Parathyroid adenoma (tissue), 2 donors: Measurements from ENCODE around the gene MBD3L4.
"Not testable (repeated sequence)": the region's sequence is repeated elsewhere in the genome, so short reads cannot be mapped to it uniquely, and the experiment has no call there.

Experiments used
- H2AFZ ChIP-seq: fragments of 300-600 bp; sonication (generic); one replicate; pipeline ENCODE4 v1.7.0; 2017; ENCODE audit warnings: antibody characterized with exemption, mild to moderate bottlenecking
- H3K27ac ChIP-seq: fragments of 300-600 bp; sonication (generic); one replicate; pipeline ENCODE4 v1.7.0; 2017
- H3K27me3 ChIP-seq: fragments of 300-600 bp; sonication (generic); one replicate; pipeline ENCODE4 v1.7.0; 2017; ENCODE audit warnings: low read length; ENCODE audit not compliant: control insufficient read depth, insufficient read depth
- H3K36me3 ChIP-seq: fragments of 300-600 bp; sonication (generic); one replicate; pipeline ENCODE4 v1.7.0; 2017; ENCODE audit warnings: low read length; ENCODE audit not compliant: control insufficient read depth, insufficient read depth
- H3K4me1 ChIP-seq: fragments of 300-600 bp; sonication (generic); one replicate; pipeline ENCODE4 v1.7.0; 2017; ENCODE audit warnings: control low read depth
- H3K4me2 ChIP-seq: fragments of 300-600 bp; sonication (generic); one replicate; pipeline ENCODE4 v1.7.0; 2017; ENCODE audit warnings: low read length
- H3K4me3 ChIP-seq: fragments of 300-600 bp; sonication (generic); one replicate; pipeline ENCODE4 v1.7.0; 2017; ENCODE audit warnings: low read depth, low read length
- H3K79me2 ChIP-seq: fragments of 300-600 bp; sonication (generic); one replicate; pipeline ENCODE4 v1.7.0; 2017; ENCODE audit warnings: control low read depth
- H3K9ac ChIP-seq: fragments of 300-600 bp; sonication (generic); one replicate; pipeline ENCODE4 v1.7.0; 2017; ENCODE audit warnings: mild to moderate bottlenecking
- H3K9me3 ChIP-seq: fragments of 300-600 bp; sonication (generic); one replicate; pipeline ENCODE4 v1.7.0; 2017; ENCODE audit warnings: low read length; ENCODE audit not compliant: control insufficient read depth
- CTCF ChIP-seq: fragments of 300-600 bp; sonication (generic); IDR thresholded peaks from one replicate; pipeline ENCODE4 v1.7.0; 2017; ENCODE audit warnings: antibody characterized with exemption, mild to moderate bottlenecking
- donor health status: primary hyperparathyroidism.

MBD3L4 gene

GRCh38 chr19:7040079-7040478, at the start of gene MBD3L4:
Gene MBD3L4, minus strand, starts transcription at chr19:7040179. Its CDS starts 35 bp downstream, at chr19:7040144.
- H2AFZ ChIP-seq, H3K4me1 ChIP-seq, H3K9me3 ChIP-seq, H3K4me3 ChIP-seq, H3K27ac ChIP-seq, H3K4me2 ChIP-seq, H3K79me2 ChIP-seq, H3K36me3 ChIP-seq, H3K27me3 ChIP-seq, H3K9ac ChIP-seq: not testable (repeated sequence)

- Histone ChIP-seq H3K4me3 (no peak overlapping the region), H2AFZ (no peak overlapping the region), H3K9me3 (peaks cover 11% of the 10 kb centered on the region), H3K4me2 (no peak overlapping the region), H3K9ac (no peak overlapping the region), H3K79me2 (no peaks in the 10 kb centered on the region), H3K27me3 (no peaks in the 10 kb centered on the region), H3K4me1 (no peaks in the 10 kb centered on the region), H3K27ac (no peak overlapping the region), H3K36me3 (peaks cover 8% of the 10 kb centered on the region)
- no peak for TF ChIP-seq CTCF
Observed at GRCh38 chr19:7088999-7089398, 49.0 kb upstream of the MBD3L4 start.

- Histone ChIP-seq H3K36me3 (peaks cover 34% of the 10 kb centered on the region), H3K27me3 (no peaks in the 10 kb centered on the region), H2AFZ (no peak overlapping the region), H3K27ac (no peak overlapping the region), H3K4me1 (no peaks in the 10 kb centered on the region), H3K4me3 (no peak overlapping the region), H3K9me3 (peaks cover 21% of the 10 kb centered on the region), H3K4me2 (no peak overlapping the region), H3K9ac (no peak overlapping the region), H3K79me2 (no peaks in the 10 kb centered on the region)
- TF ChIP-seq CTCF = no peak
Observed at GRCh38 chr19:7083076-7083956, 43.3 kb upstream of the MBD3L4 start.

- H2AFZ ChIP-seq = no peak overlapping the region
- TF ChIP-seq CTCF = no peak
- no peak overlapping the region for H3K4me2 ChIP-seq
- H3K27me3 ChIP-seq = no peaks in the 10 kb centered on the region
- no peak overlapping the region for H3K4me3 ChIP-seq
- peaks cover under 1% of the 10 kb centered on the region for H3K9me3 ChIP-seq
- peaks cover 20% of the 10 kb centered on the region for H3K36me3 ChIP-seq
- no peaks in the 10 kb centered on the region for H3K79me2 ChIP-seq
- no peak overlapping the region for H3K9ac ChIP-seq
- H3K4me1 ChIP-seq = no peaks in the 10 kb centered on the region
- H3K27ac ChIP-seq = no peak overlapping the region
Observed at GRCh38 chr19:7078008-7078407, 38.0 kb upstream of the MBD3L4 start.

- Histone ChIP-seq H3K4me2 (no peak overlapping the region), H3K27me3 (no peaks in the 10 kb centered on the region), H3K36me3 (peaks cover 7% of the 10 kb centered on the region), H2AFZ (no peak overlapping the region), H3K9me3 (no peaks in the 10 kb centered on the region), H3K27ac (no peak overlapping the region), H3K4me1 (no peaks in the 10 kb centered on the region), H3K4me3 (no peak overlapping the region), H3K9ac (no peak overlapping the region), H3K79me2 (no peaks in the 10 kb centered on the region)
- no peak for TF ChIP-seq CTCF
Observed at GRCh38 chr19:7076151-7076550, 36.2 kb upstream of the MBD3L4 start.
